HCT116 (cell line): ENCODE measurements around the gene IL6R.

Source experiments
- CEBPB ChIP-seq: IDR thresholded peaks from 2 replicates; pipeline ENCODE4 v1.6.1; 2012; ENCODE audit warnings: low read depth
- CTCF ChIP-seq, 3 experiments: fragments of 200-600 bp in 1 of 3; sonication (generic) in 1 of 3; IDR thresholded peaks in 2 of 3; conservative IDR thresholded peaks in 1 of 3; 2 replicates each; pipeline ENCODE4 v1.5.1; 2012 to 2017; ENCODE audit warnings: low read depth in 2 of 3, low read length in 2 of 3, antibody characterized with exemption in 1 of 3, borderline replicate concordance in 1 of 3, control low read depth in 1 of 3, mild to moderate bottlenecking in 1 of 3, mixed read lengths in 1 of 3, mixed run types in 1 of 3, moderate library complexity in 1 of 3; ENCODE audit not compliant: insufficient read depth in 1 of 3
- EZH2 ChIP-seq: fragments of 200-600 bp; sonication (generic); IDR thresholded peaks from 2 replicates; pipeline ENCODE4 v1.6.1; 2017; ENCODE audit warnings: antibody characterized with exemption, mixed run types
- POLR2A ChIP-seq: IDR thresholded peaks from 2 replicates; pipeline ENCODE4 v1.7.0; 2011; ENCODE audit warnings: borderline replicate concordance; ENCODE audit not compliant: insufficient read depth, insufficient read length; ENCODE audit errors: extremely low read depth
- POLR2AphosphoS5 ChIP-seq: IDR thresholded peaks from 2 replicates; pipeline ENCODE4 v1.6.1; 2011; ENCODE audit warnings: mild to moderate bottlenecking, low read depth, low read length, moderate library complexity
- RAD21 ChIP-seq: IDR thresholded peaks from 2 replicates; pipeline ENCODE4 v1.6.1; 2012; ENCODE audit warnings: low read depth, mild to moderate bottlenecking
- REST ChIP-seq: IDR thresholded peaks from 2 replicates; pipeline ENCODE4 v1.6.1; 2012; ENCODE audit warnings: low read depth
- SIN3A ChIP-seq: IDR thresholded peaks from 2 replicates; pipeline ENCODE4 v1.6.1; 2012; ENCODE audit warnings: low read depth
- YY1 ChIP-seq: IDR thresholded peaks from 2 replicates; pipeline ENCODE4 v1.6.1; 2011; ENCODE audit warnings: low read length, low read depth, moderate library complexity, mild to moderate bottlenecking; ENCODE audit not compliant: insufficient replicate concordance; ENCODE audit errors: extremely low read depth
- ZFX ChIP-seq: fragments of 450-650 bp; IDR thresholded peaks from 2 replicates; pipeline ENCODE4 v1.6.1; 2017

GRCh38 chr1:154441241-154441888 lies 36.2 kb downstream of the IL6R start:
- TF ChIP-seq CTCF (IDR thresholded peaks at IDR 0.05 in 2 of 3, conservative IDR thresholded peaks at IDR 0.05 in 1 of 3; ENCODE audit: borderline replicate concordance in 1 of 3, insufficient read depth in 1 of 3, low read depth in 2 of 3, low read length in 2 of 3): no peak
- no peak for TF ChIP-seq ZFX
- no peak for TF ChIP-seq POLR2A
- TF ChIP-seq SIN3A: no peak
- TF ChIP-seq EZH2: no peak
- no peak for TF ChIP-seq POLR2AphosphoS5
- no peak for TF ChIP-seq RAD21
- no peak for TF ChIP-seq REST
- no peak for TF ChIP-seq YY1
- no peak for TF ChIP-seq CEBPB
